ENCODE results near the gene RHBDL1. TPM values are rescaled to one million over a fixed set of nuclear protein-coding genes. Genes with fewer than 3 reads are reported as not detected.

RHBDL1 gene
- total and polyA plus RNA-seq, 2 donors (not counting 3 experiments of a cell fraction or from before 2014, with no cell fraction given) = 1.1 to 1.8 TPM

DNA sequence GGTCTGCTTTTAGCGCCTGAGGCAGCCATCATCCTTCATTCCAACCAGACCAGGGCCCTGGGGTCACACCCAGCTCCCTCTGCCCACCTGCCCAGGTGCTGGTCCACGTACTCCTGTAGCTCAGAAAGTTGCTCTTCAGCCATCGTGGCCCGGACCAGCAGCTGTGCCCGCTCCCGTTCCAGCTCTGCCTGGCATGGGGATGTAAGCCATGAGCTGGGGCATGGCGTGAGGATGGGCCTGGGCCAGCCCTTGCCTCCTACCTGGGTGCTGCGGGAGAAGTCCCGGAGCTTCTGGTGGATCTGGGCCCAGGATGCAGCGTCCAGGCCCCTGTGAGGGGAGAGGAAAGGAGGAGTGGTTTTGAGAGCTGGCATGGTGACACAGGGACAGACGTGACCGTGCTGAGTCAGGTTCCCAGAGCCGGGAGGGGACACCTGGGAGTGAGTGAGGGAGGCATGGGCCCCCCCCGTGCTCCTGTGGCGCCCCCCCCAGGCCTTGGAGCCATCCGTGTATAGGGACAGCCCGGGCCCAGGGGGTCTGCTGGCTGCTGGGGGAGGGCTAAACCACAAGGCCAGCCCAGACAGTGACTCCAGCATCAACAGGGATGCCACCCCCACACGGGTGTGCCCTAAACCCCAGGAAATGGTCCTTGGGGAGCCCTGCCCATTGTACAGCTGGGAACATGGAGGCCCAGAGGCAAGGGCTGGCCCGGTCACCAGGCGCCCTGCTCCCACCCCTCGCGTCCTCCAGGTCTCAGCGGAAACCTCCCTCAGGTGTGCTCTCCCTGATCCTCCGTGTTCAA lies 47.6 kb downstream of the RHBDL1 start:
- H3K27ac ChIP-seq (ENCODE audit: insufficient read depth, low read depth, low read length) = no peak overlapping the region
- no peak overlapping the region for H2AFZ ChIP-seq (ENCODE audit: low read depth, low read length)
- H3K4me1 ChIP-seq (ENCODE audit: control insufficient read depth, extremely low read depth, insufficient read depth, low read length) = peaks cover 24% of the 10 kb centered on the region
- no peak overlapping the region for H3K4me2 ChIP-seq (ENCODE audit: insufficient read depth, low read length)
- H3K9ac ChIP-seq (replicated peaks; ENCODE audit: extremely low read depth, insufficient read depth, low read length) = no peak overlapping the region
- no TSS peak for BruUV-seq (replicated peaks)
- ChIA-PET POLR2A (no interaction called here), CTCF (interaction anchor here (1.4 kb wide), 1 partner anchor 65 kb away, joined by 4 read pairs; the partner anchor contains the start of genes CHTF18 and RPUSD1)
- H3K4me3 ChIP-seq (replicated peaks in 1 of 3; ENCODE audit: insufficient read depth in 1 of 3, low read depth in 1 of 3, low read length in 3 of 3) = no peak overlapping the region
- H3K9me3 ChIP-seq (replicated peaks; ENCODE audit: control insufficient read depth, insufficient read depth, low read length) = no peaks in the 10 kb centered on the region
- H3K36me3 ChIP-seq (ENCODE audit: control insufficient read depth in 2 of 2, extremely low read depth in 1 of 2, insufficient read depth in 2 of 2, low read length in 2 of 2) = no peaks in the 10 kb centered on the region
- intact Hi-C loops (cut with micrococcal nuclease) (no loop called here), dilution Hi-C loops (cut with MboI; ENCODE audit: extremely low pct_ligation_motif_present, low sequenced_read_pairs) (no loop called here)
- TF ChIP-seq MYC (IDR thresholded peaks at IDR 0.05; ENCODE audit: low read depth, low read length) (no peak), GATA2 (IDR thresholded peaks at IDR 0.05; ENCODE audit: insufficient read depth, insufficient read length, low read depth, low read length) (no peak), POLR2A (IDR thresholded peaks at IDR 0.05; ENCODE audit: low read depth, low read length) (no peak), EZH2 (IDR thresholded peaks at IDR 0.05; ENCODE audit: borderline replicate concordance, low read depth, low read length, severe bottlenecking) (no peak), JUN (IDR thresholded peaks at IDR 0.05; ENCODE audit: borderline replicate concordance, insufficient read depth, insufficient read length, low read depth) (no peak), POLR2AphosphoS5 (IDR thresholded peaks at IDR 0.05; ENCODE audit: insufficient read depth, low read depth, low read length) (no peak), FOS (IDR thresholded peaks at IDR 0.05; ENCODE audit: borderline replicate concordance, insufficient read depth, low read length) (no peak)
- TF ChIP-seq, protein P1, sequence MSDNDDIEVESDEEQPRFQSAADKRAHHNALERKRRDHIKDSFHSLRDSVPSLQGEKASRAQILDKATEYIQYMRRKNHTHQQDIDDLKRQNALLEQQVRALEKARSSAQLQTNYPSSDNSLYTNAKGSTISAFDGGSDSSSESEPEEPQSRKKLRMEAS (IDR thresholded peaks at IDR 0.05; ENCODE audit: insufficient read depth, insufficient read length) = no peak
- TF ChIP-seq, protein P2, sequence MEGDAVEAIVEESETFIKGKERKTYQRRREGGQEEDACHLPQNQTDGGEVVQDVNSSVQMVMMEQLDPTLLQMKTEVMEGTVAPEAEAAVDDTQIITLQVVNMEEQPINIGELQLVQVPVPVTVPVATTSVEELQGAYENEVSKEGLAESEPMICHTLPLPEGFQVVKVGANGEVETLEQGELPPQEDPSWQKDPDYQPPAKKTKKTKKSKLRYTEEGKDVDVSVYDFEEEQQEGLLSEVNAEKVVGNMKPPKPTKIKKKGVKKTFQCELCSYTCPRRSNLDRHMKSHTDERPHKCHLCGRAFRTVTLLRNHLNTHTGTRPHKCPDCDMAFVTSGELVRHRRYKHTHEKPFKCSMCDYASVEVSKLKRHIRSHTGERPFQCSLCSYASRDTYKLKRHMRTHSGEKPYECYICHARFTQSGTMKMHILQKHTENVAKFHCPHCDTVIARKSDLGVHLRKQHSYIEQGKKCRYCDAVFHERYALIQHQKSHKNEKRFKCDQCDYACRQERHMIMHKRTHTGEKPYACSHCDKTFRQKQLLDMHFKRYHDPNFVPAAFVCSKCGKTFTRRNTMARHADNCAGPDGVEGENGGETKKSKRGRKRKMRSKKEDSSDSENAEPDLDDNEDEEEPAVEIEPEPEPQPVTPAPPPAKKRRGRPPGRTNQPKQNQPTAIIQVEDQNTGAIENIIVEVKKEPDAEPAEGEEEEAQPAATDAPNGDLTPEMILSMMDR (IDR thresholded peaks at IDR 0.05; ENCODE audit: extremely low read depth in 1 of 2, insufficient read depth in 1 of 2, low read depth in 1 of 2, low read length in 2 of 2) = no peak
- DNase-seq (ENCODE audit: low read depth, low spot score) = no peak
- H4K20me1 ChIP-seq (replicated peaks; ENCODE audit: control insufficient read depth, extremely low read depth, insufficient read depth, low read length) = no peaks in the 10 kb centered on the region
- H3K27me3 ChIP-seq (ENCODE audit: control insufficient read depth in 2 of 2, insufficient read depth in 2 of 2, low read length in 2 of 2) = no peaks in the 10 kb centered on the region
- no peak for FAIRE-seq
- H3K79me2 ChIP-seq (ENCODE audit: control insufficient read depth, insufficient read depth, low read length) = no peaks in the 10 kb centered on the region
- no peaks in the 10 kb centered on the region for H3K9me1 ChIP-seq (replicated peaks; ENCODE audit: control insufficient read depth, extremely low read depth, insufficient read depth, low read length)

All from endothelial cell of umbilical vein (primary cell).